ENCODE results near the gene FANCB.

- TF ChIP-seq YY1 (IDR thresholded peaks at IDR 0.05) (no peak), GABPA (IDR thresholded peaks at IDR 0.05 in 1 of 2, conservative IDR thresholded peaks at IDR 0.05 in 1 of 2) (no peak), REST (IDR thresholded peaks at IDR 0.05) (no peak), RXRA (IDR thresholded peaks at IDR 0.05) (no peak), HNF4G (IDR thresholded peaks at IDR 0.05) (no peak), SP1 (IDR thresholded peaks at IDR 0.05) (no peak)
- TF ChIP-seq, protein P1, sequence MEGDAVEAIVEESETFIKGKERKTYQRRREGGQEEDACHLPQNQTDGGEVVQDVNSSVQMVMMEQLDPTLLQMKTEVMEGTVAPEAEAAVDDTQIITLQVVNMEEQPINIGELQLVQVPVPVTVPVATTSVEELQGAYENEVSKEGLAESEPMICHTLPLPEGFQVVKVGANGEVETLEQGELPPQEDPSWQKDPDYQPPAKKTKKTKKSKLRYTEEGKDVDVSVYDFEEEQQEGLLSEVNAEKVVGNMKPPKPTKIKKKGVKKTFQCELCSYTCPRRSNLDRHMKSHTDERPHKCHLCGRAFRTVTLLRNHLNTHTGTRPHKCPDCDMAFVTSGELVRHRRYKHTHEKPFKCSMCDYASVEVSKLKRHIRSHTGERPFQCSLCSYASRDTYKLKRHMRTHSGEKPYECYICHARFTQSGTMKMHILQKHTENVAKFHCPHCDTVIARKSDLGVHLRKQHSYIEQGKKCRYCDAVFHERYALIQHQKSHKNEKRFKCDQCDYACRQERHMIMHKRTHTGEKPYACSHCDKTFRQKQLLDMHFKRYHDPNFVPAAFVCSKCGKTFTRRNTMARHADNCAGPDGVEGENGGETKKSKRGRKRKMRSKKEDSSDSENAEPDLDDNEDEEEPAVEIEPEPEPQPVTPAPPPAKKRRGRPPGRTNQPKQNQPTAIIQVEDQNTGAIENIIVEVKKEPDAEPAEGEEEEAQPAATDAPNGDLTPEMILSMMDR (IDR thresholded peaks at IDR 0.05; ENCODE audit: low read depth, low read length, missing input control), result no peak
These were observed 29.2 kb downstream of the FANCB start for GRCh38 chrX:14843666-14844065.

Data from liver (tissue), 3 donors.